GM12875 (cell line): Measurements from ENCODE around the gene GNAO1.

Experiments used
- H3K4me3 ChIP-seq: one replicate; pipeline ENCODE4 v1.5.1; 2011; ENCODE audit warnings: low read depth, low read length, control low read depth
- TF ChIP-seq, protein P1 (sequence below): IDR thresholded peaks from 2 replicates; pipeline ENCODE4 v1.5.1; 2011; ENCODE audit warnings: low read depth, mild to moderate bottlenecking, control low read depth, inconsistent platforms, low read length, moderate library complexity, borderline replicate concordance; ENCODE audit not compliant: insufficient read depth

GNAO1 gene

DNA sequence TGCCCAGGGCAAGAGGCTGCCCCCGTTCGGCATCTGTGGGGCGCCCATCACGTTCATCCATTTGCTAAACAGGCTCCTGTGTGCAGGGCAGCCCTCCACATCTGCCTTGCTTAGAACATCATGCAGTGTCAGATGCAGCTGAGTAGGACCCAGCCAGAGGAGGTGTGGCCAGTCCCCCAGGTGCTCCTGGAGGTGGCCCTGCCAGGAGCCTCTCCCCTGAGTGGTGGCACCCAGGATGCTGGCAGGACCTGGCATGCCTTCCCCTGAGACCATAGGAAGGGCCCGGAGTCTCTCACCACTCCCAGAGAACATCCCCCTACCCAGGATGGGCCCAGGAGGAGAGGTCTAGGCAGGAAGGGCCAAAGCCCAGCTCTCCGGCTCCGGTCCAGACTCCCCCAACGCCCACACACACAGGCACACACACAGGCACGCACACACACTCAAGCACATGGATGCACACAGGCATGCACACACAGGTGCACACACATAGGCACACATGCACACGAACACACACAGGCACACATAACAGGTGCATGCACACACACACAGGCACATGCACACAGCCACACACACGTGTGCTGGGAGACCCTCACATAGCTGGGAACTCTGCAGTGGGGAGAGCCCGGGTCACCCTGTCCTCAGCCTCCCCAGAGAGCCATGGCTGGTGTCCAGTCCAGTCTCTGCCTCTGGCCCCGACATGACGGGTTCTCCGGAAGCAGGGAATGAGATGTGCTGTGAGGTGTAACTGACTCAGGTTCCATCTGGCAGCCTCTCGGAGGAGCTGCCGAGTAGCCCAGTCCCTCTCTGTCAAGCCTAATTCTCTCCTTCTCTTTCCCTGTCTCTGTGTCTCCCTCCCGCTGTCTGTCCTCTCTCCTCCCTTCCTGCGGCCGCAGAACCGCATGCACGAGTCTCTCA is 159.5 kb downstream of the GNAO1 start:
- no peak overlapping the region for H3K4me3 ChIP-seq
- TF ChIP-seq, protein P1, sequence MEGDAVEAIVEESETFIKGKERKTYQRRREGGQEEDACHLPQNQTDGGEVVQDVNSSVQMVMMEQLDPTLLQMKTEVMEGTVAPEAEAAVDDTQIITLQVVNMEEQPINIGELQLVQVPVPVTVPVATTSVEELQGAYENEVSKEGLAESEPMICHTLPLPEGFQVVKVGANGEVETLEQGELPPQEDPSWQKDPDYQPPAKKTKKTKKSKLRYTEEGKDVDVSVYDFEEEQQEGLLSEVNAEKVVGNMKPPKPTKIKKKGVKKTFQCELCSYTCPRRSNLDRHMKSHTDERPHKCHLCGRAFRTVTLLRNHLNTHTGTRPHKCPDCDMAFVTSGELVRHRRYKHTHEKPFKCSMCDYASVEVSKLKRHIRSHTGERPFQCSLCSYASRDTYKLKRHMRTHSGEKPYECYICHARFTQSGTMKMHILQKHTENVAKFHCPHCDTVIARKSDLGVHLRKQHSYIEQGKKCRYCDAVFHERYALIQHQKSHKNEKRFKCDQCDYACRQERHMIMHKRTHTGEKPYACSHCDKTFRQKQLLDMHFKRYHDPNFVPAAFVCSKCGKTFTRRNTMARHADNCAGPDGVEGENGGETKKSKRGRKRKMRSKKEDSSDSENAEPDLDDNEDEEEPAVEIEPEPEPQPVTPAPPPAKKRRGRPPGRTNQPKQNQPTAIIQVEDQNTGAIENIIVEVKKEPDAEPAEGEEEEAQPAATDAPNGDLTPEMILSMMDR, result no peak

DNA sequence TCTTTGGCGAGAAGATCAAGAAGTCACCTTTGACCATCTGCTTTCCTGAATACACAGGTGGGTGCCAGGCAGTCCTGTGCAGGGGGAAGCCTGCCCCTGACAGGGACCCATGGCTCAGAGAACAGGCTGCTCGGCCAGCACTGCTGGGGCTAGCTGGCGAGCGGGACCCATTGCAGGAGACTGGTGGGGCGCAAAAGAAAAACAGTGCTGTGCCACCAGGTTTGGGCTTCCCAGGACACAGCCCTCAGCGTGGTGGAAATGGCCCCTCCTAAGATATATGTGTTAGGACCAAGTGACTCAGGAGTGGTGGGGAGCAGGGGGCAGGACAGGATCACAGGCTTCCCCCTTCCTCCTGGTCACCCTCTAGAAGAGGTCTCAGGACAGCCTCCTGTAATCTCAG is 160.2 kb downstream of the GNAO1 start:
- H3K4me3 ChIP-seq, result no peak overlapping the region
- TF ChIP-seq, protein P1, result no peak

DNA sequence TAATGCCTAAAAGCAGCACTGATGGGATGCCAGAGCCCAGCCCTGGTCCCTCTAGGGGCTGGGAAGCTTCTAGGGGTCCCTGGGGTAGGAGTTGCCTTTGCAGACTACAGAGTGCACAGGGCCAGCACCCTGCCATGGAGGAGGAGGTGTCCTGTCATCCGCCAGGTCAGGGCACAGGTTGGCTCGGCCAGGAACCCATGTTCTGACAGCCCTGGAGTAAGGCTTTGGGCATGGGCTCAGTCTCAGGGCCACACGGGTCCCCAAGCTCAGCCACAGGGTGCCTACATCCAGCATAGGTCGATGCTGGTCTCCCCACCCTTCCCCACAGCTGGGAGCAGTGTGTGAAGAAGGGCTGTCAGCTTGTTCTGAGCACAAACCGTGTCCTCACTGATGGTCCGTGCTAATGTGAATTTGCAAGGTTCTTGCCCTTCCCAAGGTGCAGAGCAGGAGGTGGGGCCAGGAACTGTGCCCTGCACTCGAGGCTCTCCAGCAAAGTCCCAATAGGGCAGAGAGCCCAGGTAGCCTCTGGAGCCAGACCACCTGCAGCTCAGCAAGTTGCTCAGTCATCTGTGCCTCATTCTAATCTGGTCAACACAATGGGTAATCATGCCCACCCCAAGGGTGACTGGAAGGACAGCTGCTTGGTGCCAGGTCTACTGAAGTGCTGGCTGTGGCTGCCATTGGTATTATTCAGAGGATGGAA is 161.2 kb downstream of the GNAO1 start:
- no peak overlapping the region for H3K4me3 ChIP-seq
- TF ChIP-seq, protein P1, result no peak

DNA sequence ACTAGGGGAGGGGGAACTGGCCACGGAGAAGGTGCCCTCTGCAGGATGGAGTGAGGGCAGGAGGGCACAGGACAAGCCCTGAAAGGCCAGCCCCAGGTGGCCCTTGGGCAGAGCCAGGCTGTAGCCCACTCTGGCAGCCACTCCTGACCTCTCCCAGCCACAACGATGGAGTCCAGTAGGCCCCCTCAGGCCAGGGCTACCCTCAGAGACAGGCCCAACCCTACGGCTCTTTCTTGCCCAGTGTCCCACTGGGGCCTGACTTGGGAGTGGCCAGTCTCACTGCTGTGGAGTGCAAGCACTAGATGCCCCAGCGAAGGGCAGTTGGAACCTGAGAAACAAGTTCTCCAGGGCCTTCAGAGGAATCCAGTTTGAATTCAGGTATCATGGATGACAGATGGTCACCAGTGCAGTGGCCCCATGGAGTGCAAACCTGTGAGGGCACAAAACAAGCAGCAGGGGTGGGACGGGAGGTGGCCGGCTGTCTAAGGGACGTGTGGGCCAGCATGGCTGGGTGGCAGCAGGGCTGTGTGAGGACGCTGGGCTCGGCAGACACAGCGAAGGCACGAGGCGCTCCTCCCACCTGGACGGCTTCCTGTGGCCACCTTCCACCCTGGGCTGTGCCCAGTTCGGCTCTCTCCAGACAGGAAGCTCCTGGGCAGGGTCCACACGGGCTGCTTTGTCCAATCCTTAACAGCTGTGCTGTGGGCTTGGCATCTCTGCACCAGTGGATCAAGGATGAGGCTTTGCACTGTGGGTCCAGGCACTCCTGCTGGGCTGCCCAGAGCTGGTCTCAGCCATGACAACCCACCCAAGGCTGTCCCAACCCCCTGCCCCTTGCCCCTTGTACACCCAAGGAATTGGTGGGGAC is 162.0 kb downstream of the GNAO1 start:
- TF ChIP-seq, protein P1, result no peak
- no peak overlapping the region for H3K4me3 ChIP-seq

DNA sequence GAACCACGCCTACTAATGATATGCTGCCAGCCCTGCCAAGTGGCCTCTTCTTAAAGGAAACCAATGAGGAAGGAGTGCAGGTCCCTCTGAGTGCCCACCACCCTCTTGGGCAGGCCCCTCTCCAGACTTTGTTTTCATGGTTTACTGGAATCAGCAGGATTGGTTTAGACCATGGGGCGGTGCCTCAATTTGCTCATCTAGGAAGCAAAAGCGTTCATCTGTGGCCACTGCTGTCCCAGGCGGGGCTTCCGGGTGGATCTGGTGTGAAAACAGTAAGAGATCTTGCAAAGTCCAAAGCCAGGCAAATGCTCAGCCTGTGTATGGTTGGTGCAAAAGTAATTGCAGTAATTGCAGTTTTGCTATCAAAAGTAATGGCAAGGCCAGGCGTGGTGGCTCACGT is 162.7 kb downstream of the GNAO1 start:
- TF ChIP-seq, protein P1, result no peak
- no peak overlapping the region for H3K4me3 ChIP-seq

DNA sequence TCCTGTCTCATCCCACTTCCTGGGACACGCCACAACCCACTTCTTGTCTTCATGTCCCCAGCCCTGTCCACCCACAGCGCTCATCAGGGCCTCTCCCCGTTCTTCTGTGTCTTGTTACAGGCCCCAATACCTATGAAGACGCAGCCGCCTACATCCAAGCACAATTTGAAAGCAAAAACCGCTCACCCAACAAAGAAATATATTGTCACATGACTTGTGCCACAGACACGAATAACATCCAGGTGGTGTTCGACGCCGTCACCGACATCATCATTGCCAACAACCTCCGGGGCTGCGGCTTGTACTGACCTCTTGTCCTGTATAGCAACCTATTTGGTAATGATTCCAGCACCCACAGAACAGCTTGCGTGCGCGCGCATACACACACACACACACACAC is 163.5 kb downstream of the GNAO1 start:
- H3K4me3 ChIP-seq, result no peak overlapping the region
- TF ChIP-seq, protein P1, result no peak
